NCI-H146 (cell line): ENCODE results near the gene TREML2.

Experiments used
- DNase-seq: peaks from one replicate; lab custom pipeline; 2025; lab: John Stamatoyannopoulos, UW

The TREML2 gene

GRCh38 chr6:41150671-41151070, 50.3 kb downstream of the TREML2 start:
- DNase-seq, result peak; percentile 17

- no peak for DNase-seq
These were observed 53.0 kb downstream of the TREML2 start for GRCh38 chr6:41147917-41148316.
